Fibroblast of skin of left quadriceps (primary cell): ENCODE results near the gene HOMER2.
A peak's percentile ranks its signal among the peaks of the same experiment; 100 is the strongest.
"Not testable (repeated sequence)": the region's sequence is repeated elsewhere in the genome, so short reads cannot be mapped to it uniquely, and the experiment has no call there.

Experiments
- DNase-seq, 2 experiments: peaks; one replicate each; pipeline ENCODE4 v3.0.0-alpha.2; 2013; ENCODE audit warnings: low read depth in 2 of 2

Gene HOMER2

DNA sequence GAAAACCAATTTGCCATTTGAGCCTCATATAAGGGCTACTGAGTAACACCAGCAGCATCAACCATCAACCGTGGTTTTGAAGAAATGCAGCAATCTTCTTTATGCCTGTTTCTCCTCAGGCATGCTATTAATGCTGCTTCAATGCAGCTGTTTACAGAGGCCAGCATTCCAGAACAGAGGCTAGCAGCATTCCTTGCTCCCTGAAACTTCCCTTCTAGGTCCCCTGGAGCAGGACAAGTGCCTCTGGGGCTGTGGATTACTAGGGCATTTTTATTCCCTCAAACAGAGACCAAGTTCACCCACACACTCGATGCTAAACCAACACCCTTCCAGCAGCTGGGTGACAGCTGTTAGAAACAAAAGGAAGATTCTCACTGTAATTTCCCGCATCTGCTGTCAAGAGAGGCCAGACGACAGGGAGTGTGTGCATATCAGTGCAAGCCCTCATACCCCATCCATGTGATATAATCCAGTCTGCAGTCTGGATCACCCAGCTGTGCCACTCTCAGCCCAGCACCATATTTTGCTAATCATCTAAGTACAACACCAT lies 57.5 kb downstream of the HOMER2 start:
- peak; percentile 20 to 25 for DNase-seq

DNA sequence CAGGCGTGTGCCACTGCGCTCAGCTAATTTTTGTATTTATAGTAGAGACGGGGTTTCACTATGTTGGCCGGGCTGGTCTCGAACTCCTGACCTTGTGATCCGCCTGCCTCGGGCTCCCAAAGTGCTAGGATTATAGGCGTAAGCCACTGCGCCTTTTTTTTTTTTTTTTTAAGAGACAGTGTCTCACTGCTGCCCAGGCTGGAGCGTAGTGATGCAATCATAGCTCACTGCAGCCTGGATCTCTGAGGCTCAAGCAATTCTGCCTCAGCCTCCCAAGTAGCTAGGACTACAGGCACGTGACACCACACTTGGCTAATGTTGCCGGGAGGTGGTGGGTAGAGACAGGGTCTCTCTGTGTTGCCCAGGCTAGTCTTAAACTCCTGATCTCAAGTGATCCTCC lies 59.0 kb downstream of the HOMER2 start:
- DNase-seq = not testable (repeated sequence)

GRCh38 chr15:82892573-82892972 lies 59.9 kb downstream of the HOMER2 start:
- no peak for DNase-seq

DNA sequence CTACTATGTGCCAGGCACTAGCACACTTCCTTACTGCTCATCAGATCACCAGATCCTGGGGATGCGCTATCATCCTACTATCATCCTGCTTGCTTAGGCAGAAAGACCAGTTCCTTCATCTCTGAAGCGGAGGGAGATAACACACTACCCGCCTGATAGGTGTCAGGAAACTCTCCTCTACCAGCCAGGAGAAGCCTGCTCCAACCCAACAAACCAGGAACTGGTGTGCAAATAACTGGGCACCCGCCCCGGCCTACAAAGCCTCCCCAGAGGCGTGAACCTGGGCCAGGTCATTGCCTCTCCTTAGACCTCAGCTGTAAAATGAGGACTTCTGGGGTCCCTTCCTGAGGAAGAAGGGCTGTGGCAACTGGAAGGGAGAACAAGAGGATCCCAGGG lies 61.5 kb downstream of the HOMER2 start:
- no peak for DNase-seq

- no peak for DNase-seq
Measured at GRCh38 chr15:82890338-82890994, 62.1 kb downstream of the HOMER2 start.

DNA sequence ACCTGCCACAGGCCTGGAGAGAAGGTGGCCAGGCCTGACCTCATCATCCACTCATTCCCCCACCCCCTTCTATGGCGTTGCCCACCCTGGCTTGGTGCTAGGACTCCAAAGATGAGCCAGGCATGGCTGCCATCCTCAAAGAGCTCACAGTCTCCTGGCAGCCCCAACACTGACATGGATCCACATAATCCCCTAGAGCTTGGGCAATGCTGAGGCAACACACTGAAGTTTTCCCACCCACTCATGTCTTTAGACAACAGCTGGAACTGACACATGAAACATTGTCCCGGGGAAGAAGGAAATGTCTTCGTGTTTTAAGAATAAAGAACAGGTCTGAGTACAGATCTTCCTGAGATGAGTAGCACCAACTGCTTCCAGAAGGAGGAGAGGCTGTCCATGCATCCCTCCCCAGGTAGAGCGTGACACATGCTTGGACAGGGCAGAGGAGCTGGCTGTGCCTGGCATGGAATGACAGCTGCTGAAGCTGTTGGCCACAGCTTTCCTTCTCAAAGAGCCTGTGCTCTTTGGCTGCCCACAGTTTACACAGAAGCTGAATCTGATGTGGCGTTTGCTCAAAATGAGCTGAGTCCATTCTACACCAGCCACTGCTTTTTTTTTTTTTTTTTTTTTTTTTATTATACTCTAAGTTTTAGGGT lies 70.1 kb downstream of the HOMER2 start:
- no peak for DNase-seq

DNA sequence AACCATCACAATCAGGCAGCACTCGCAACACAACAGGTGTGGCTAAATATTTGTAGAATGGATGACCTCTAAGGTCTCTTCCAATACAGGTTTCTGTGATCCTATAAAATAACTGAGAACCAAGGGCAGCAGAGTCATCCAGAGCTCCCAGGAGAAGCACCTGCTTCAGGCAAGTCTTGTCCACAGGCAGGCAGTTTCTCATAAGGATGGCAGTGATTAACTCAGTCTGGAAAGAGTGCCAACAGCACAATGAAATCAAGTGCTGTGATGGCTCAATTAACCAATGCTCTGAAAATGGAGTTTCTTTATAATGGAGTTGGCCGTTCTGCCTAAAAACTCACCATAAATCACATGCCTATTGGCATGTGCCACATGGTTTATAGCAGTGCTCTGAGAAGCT lies 70.8 kb downstream of the HOMER2 start:
- no peak for DNase-seq

GRCh38 chr15:82880704-82881103 lies 71.8 kb downstream of the HOMER2 start:
- DNase-seq = no peak

- no peak for DNase-seq
Measured at GRCh38 chr15:82878325-82878724, 74.2 kb downstream of the HOMER2 start.

DNA sequence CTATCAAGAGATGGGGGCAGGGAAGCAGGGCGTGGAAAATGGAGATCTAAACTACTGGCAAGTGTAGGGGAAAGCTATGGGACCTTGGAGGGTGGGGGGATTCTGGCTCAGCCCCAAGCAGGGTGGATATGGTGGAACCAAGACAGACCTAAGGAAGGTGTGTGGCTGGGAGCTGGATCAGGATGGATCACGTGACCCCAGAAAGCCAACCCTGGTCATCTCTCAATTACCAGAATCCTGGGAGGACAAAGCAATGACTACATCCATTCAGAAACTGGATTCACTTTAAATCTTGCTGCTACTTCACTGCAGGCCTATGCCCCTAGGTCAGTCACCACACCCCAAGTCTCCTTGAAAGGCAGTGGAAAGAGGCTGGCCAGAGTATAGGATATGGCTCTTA lies 74.7 kb downstream of the HOMER2 start:
- DNase-seq = no peak

DNA sequence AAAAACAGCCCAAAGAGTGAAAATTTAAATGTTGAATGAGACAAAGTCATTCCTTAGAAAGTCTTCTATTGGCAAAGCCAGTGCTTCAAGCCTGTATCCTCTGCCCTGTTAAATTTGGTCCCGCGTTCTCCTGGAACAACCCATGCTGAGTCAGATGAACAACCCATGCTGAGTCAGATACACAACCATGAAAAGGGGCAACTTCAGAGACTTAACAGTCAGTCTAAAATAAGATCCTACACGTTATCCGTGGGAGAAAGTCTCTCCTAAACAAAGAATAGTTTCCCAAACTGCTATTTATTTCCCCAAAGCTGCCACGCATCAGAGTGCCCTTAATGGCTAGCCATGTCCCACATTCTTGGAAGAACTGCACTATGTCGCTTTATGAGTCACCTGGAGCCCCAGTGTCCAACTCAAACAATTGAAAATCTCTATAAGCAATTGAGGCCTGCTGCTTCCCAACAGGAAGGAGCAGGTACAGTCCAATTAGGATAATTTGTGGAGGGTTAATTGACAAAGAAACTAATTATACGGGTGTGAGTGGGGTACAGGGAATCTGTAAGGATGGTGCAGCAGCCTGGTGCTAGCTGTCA lies 77.0 kb downstream of the HOMER2 start:
- peak in 1 of 2 experiments; percentile 20 for DNase-seq

DNA sequence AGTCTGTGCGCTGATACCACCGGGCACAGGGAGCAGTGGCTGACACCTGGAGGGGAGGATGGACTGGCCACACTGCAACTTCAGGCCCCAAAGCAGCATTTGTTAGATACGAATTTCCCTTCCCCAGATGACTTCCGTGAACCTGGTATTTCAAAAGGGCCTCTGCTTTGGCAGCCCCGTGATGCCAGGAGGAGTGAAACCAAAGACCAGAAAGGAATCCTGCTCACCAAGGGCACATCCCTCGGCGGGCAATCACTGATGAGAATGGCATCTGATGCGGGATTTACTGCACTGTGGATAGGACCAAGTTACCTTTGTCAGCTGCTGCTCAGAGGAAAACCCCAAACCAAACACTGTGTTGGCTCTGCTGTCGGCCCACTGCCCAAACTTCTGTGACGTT lies 77.6 kb downstream of the HOMER2 start:
- no peak for DNase-seq

- DNase-seq = no peak
Measured at GRCh38 chr15:82874267-82874666, 78.3 kb downstream of the HOMER2 start.

GRCh38 chr15:82873000-82873680 lies 79.4 kb downstream of the HOMER2 start:
- no peak for DNase-seq

DNA sequence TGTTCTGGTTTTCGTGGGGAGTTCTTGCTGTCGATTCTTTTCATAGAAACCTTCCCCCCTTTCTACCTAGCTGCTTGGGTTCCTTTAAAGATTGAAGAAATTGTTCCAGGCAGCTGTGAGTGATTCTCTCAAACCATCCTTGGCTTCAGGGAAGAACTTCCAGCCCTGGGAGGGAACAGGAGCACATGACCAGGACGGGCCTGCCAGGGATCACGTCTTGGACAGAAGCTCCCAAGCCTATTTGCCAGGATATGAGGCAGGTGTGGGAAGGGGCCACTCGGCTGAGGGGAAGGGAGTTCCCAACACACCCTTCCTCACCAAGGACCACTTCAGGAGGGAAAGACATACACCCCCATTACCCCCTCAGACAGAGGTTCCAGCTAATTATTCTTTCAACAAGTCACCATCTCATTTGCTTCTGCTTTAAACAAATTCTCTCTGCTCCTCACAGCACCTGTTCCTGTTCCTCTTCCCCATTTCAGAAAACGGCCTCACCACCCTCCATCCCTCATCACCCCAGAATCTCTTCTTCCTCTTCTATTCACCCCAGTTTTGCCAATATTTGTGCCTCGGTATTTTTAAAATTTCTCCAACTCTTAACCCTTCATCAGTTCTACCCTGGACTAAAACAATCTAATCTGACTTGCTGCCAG lies 80.6 kb downstream of the HOMER2 start:
- no peak for DNase-seq

- DNase-seq = no peak
Measured at GRCh38 chr15:82871358-82871757, 81.2 kb downstream of the HOMER2 start.

GRCh38 chr15:82870727-82871320 lies 81.7 kb downstream of the HOMER2 start:
- no peak for DNase-seq

- DNase-seq = not testable (repeated sequence)
Measured at GRCh38 chr15:82865981-82866380, 86.5 kb downstream of the HOMER2 start.

GRCh38 chr15:82865581-82865980 lies 86.9 kb downstream of the HOMER2 start:
- DNase-seq = not testable (repeated sequence)

GRCh38 chr15:82864967-82865366 lies 87.6 kb downstream of the HOMER2 start:
- DNase-seq = no peak

- DNase-seq = no peak
Measured at GRCh38 chr15:82862886-82863285, 89.6 kb downstream of the HOMER2 start.
